NCI-H187 (cell line): ENCODE data around the gene MSI2.

Source experiments
- DNase-seq, 2 experiments: peaks; one replicate each; lab custom pipeline; 2025; lab: John Stamatoyannopoulos, UW

Gene MSI2

GRCh38 chr17:57556977-57557376 is 300.7 kb downstream of the MSI2 start:
- no peak for DNase-seq

DNA sequence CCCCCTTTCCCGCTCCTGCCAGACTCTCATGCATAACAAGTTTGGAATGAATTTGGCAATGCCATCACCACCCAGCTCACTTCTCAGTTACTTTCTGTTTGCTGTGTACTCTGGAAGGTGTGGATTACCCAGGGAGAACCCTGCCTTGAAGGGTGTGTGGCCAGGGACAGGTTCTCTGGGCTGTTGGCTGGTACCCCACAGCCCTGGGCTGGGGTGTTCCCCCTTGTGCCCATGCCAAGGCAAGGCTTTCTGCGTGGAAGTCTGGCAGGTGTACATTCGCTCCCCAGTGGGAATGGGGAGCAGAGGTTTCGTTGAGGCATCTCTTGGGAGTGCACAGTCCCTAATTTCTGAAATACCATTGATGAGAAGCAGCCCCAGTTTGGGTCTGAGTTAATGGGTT is 301.1 kb downstream of the MSI2 start:
- DNase-seq = no peak

GRCh38 chr17:57557834-57558681 is 301.7 kb downstream of the MSI2 start:
- DNase-seq = peak; percentile 11 to 38

DNA sequence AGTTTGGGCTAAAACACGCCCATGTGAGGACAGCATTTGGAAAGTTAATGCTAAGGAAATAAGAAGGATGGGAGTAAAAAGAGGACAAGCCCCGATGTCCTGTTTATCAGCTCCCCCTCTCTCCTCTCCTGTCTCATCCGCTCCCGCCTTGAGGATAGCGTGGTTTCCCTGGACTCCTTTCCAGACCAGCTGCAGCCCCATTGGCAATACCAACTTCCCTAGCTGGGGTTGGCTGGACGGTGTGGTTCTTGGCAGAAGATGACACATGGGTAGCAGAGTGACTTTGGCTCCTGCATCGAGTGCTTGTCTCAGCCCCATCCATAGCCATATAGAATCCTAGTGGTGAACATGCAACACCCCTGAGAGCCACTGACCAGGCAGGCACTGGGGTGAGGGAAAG is 302.9 kb downstream of the MSI2 start:
- no peak for DNase-seq

DNA sequence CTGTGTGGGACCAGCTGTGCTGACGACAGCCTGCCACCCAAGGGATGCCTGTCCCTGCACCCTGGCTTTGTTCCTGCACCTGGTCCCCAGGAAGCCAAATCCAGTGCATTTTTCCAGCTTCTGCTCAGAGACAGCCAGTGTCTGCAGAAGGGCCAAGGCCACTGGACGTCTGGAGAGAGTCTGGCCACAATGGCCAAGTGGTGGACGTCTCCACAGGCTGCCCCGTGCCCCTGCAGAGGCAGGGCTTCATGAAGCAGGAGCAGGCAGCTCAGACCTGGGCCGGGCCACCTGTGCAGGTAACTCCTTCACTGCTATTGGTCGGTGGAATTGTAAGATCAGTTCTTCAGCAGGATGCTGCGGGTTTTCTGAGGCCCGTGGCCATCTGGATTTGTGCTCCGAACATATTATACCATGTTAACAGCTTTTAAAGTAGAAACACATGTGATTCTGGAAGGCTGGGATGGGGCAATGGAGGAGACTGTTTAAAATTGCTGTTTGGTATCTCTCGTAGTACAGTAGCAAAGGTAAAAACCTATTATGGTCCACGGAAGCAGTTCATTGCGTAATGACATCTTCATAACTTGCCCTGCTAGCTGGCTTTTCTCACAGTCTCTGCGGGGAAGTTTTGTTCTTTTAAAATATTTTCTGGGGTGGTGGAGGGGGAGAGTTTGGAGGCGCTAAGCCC is 303.5 kb downstream of the MSI2 start:
- DNase-seq = no peak

GRCh38 chr17:57560319-57560705 is 304.0 kb downstream of the MSI2 start:
- DNase-seq = no peak

GRCh38 chr17:57561072-57561861 is 304.9 kb downstream of the MSI2 start:
- DNase-seq = no peak

- no peak for DNase-seq
Observed at GRCh38 chr17:57562184-57562698, 305.9 kb downstream of the MSI2 start.

- peak; percentile 66 to 69 for DNase-seq
Observed at GRCh38 chr17:57563958-57564357, 307.6 kb downstream of the MSI2 start.

- DNase-seq = peak; percentile 42 to 78
Observed at GRCh38 chr17:57565176-57565575, 308.9 kb downstream of the MSI2 start.

DNA sequence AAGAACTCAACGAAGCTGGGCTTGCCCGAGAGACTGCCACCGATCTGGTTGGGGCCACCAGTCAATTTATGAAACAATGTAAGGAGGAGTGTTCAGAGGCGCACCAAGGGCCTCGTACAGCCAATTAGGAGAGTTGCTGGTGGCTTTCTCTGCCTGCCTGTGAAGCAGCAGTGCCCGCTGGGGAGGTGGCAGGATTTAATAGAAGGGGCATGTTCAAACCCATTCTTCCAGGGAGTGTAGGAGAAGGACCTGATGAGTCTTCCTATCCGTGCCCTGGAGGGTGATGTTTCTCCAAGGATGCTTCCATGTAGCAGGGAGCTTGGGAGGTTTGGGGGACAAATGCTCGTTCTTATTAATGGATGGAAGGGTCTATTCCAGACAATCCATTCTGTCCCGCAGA is 310.4 kb downstream of the MSI2 start:
- DNase-seq = no peak

DNA sequence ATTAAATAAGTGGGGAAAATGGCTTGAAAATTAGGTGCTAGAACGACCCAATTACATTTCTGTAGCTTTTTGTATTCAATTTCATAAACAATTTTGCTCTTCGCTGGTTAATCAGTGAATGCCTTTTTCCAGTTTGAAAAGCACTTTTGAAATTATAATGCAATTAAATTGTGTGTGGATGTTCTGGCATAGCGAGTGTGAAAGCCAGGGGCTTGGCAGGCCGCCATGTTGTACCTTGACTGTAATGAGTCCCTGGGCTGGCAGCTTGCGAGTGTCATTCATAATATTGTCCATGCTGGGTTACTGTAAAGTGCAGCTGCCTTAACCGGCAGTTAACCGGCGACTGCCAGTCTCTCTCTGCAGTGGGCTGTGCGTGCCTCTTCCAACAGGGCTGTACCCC is 310.9 kb downstream of the MSI2 start:
- DNase-seq = peak; percentile 57 to 81

DNA sequence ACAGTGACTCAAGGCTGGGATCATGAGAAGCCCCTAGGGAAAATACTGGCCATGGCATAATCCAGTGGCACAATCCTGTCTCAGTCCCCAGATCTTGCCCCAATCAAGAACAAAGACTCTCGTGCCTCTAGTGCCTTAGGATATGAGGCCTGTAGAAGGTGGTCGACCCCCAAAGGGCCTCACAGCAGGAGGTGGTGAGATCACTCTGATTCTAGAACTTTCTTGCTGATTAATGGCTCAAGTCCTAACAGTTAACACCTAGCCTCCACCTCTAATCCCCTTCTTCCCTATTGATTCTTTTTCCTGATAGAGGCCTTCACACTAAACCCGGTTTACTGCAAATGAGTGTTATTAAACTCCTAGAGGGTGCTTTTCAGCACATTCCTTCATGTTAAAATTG is 312.0 kb downstream of the MSI2 start:
- no peak for DNase-seq

GRCh38 chr17:57569021-57569420 is 312.7 kb downstream of the MSI2 start:
- no peak for DNase-seq

GRCh38 chr17:57569853-57570252 is 313.5 kb downstream of the MSI2 start:
- peak; percentile 29 to 61 for DNase-seq

DNA sequence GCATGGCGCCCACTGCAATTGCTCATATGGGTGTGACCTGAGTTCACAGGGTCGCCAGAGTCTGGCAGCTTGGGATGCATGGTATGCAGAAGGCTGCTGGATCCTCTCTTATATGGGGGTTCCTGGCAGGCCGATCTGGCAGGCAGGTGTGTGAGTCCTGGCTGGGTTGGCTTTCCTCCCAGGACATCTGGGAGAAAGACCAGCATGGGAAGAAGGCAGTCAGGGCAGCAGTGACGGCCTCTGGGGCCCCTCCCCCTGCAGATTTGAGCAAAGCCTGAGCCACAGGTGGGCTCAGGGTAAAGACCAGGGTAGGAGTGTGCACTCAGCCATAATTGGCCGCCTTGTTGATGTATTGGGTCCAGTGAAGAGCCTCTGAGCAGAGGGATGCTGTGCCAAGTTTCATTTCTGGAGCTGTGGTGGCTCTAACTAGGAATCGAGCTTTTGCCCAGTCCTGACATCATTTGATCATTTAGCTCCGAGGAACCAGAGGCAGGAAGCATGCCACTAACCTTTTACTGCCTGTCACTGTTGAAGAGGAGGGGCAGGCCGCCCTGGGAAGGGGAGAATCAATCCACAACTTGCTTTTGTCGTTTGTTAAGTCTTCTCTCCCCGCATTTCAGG is 314.5 kb downstream of the MSI2 start:
- DNase-seq = peak in 1 of 2 experiments; percentile 30

- no peak for DNase-seq
Observed at GRCh38 chr17:57572062-57572461, 315.7 kb downstream of the MSI2 start.

GRCh38 chr17:57572600-57572999 is 316.3 kb downstream of the MSI2 start:
- no peak for DNase-seq

DNA sequence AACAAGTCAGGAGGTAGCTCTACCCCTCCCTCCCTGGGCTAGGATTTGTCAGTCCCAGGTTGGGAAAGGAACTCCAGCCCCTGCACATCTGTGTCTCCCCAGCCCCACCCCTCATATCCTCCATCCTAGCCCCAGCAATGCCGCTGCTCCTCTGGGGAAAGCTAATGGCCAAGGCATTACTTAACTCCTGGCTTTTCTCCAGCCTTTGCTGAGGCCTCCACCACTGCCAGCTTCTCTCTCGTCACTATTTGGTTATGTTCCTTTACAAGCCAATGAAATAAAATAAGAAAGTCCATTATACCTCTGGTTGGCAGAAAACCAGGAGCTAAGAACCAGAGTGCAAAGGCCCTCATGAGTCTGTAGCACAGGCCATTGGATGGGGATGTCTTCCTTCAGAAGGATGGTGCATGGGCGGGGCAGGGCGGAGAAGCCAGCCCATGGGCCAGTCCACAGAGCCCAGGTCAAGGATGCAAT is 317.8 kb downstream of the MSI2 start:
- DNase-seq = no peak

DNA sequence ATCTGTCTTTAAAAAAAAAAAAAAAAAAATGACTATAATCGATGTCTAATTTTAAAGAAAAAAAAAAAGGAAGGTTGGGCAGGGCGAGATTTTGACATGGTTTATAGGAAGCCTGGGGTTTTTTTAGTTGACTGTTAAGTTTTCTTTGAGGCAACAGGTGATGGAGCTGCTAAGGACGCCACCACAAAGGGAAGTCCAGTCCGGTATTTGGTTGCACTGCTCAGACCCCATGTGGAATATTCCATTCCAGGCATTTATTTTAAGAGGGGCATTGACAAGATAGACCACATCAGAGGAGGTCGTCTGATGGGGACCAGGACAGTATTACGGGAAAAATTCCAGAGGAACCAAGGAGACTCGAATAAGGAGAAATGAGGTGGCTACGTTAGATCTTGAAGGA is 320.4 kb downstream of the MSI2 start:
- no peak for DNase-seq

- DNase-seq = peak; percentile 53 to 92
Observed at GRCh38 chr17:57577751-57578607, 321.7 kb downstream of the MSI2 start.
